GM18526 (cell line): Measurements from ENCODE around the gene DBN1.

ENCODE experiments used
- POLR2A ChIP-seq: IDR thresholded peaks from 3 replicates; pipeline ENCODE4 v1.6.1; 2011; ENCODE audit not compliant: insufficient read length; ENCODE audit errors: extremely low read depth

The DBN1 gene

DNA sequence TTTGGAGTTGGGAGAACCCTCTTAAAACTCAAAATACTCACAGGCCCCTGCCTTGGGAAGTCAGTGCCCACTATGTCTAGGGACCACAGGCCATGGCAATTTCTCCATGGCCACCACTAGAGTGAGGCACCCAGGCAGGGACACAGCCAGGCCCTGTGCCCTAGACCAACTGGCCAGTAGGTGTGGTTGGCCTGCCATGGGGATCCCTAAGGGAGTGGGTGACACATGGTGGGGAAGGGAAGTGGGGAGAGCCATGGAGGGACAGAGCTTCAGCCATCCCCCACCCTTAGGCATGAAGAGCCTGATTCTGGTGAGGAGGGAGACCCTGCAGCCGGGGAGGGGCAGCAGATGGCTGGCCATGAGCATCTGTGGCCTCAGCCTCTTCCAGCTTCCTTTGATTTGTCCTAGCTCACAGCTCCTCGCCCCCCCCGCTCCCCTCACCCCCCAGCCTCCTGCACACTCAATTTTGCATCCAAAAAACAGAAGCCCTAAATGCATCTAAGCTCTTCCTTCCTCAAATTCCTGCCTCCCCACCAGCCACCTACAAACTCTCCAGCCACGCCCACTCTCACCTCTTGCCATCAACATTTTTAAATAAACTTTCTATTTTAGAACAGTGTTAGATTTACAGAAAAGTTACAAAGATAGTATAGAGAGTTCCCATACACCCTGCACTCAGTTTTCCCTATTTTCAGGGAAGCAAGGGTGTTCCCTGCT is 1.6 kb upstream of the DBN1 start:
- no peak for TF ChIP-seq POLR2A

DNA sequence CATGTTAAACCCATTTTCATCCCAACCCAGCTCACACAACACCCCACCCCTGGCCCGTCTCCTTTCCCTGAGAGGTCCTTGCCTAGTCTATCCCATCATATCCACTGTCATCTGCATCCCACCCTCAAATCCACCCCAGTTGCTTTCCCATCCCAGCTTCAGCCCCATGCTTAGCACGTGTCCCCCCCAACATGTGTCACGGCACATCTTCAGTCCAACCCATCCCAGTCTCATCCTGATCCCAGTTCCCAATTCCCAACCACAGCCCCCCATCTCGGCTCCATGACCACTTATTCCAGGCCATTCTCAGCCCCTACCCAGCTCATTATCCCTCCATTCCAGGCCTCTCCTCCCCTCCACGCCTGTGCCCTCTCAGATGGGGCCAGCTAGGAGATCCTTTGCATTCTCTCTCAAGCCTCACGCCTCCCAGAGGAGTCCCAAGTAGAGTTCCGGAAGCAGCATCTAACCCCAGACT is 605 bp upstream of the DBN1 start:
- no peak for TF ChIP-seq POLR2A

DNA sequence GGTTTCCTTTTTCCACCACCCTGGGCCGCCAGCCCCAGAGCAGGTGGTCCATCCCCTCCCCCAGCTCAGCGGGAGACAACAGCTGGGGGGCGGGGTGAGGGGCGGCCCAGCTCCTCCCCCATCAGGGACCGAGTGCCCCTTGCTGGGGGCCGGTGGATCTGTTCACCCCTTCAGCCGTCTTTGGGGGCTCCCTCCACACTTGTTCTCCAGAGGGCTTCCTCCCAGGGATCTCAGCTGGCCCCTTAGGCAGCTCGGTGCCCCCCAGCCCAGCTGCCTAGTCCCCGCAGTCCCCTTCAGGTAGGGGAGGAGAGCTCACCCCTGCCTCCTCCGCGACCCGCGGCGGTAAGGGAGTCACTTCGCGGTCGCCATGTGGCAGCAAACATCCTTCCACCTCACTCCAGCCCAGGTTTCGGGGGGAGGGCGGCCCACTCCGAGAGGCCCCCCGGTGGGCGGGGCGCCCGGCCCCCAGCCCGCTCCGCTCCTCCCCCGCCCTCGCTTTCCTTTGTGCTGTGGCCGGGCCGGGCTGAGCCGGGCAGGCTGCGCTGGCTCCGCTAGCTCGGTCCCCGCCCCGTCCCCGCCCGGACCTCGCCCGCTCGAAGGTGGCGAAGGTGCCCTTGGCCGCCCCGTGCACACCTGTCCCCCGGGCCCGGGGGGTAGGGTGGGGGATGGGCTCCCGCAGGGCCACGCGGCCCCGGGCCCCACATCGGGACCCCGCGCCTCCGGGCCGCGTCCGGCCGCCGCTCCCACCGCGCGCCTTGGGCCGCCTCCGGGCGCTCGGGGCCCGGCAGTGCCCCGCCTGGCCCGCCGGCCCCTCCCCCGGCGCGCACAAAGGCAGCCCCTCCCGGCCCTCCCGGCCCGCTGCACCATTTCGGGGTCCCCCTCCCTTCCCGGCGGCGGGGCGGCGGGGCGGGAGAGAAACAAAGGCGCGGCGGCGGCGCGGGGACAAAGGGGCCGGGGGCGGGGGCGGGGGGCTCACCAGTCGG is 683 bp downstream of the DBN1 start:
- TF ChIP-seq POLR2A = peak; percentile 50

DNA sequence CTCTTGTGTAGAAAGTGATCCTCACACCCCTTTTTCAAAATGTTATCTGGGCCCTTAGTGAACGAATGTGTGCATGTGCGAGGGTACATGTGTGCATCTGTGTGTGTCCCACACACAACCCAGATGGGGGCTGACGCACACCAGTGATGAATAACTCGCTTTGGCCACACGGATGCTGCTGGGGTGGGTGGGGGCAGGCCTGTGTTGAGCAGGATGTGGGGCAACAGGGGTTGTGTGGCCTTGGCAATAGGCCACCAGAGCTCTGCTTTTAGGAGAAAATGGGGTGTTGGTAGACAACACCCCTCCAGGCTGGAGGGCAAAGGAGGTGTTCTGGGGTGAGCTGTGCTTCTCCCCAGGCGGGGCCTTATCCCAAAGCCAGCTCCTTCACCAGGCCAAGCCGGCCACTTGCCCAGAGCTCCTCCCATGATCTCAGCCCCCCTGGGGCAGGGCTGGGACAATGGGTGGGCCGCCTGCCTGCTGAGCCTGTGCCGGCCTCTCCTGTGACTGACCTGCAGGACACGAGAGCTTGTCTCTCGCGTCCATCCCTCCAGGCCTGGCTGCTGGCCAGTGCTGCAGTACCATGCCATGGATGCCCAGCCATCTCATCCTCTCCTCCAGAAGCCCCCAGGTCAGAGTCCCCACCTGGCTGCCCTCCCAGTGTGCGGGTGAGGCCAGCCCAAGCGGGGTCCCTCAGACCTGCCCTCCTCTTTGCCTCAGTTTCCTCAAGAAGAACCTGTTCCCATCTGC is 1.7 kb downstream of the DBN1 start:
- TF ChIP-seq POLR2A = no peak

DNA sequence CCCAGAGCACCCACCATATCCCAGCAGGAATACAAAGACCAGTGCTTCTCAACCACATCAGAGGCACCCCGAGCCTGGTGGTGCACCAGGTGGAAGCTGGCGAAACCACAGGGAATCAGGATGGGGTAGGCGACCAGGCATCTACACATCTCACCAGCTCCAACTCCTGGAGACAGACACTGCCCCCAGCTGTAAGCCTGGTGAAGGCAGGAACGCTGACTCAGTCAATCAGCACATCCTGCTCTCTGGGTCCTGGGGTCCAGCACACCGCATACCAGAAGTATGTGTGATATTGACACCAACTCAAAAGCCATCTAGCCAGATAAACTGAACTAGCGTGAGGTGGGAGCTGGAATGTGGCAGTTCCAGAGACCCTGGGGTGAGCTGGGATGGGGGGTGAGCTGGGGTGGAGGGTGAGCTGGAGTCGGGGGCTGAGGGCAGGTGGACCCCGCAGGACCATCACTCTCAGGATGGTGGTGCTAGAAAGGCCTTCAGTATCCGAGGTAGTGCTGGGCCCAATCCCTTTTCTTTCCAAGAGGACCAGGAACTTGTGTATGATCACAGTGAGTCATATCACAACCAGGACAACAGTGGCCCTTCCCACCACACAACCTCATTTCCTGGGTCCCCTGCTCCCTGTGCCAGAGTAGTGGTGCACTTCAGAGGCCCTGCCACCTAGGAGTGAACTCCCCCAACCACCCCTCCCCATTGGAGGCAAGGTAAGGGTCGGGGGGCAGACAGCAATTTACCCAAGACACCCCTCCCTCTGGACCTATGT is 2.5 kb downstream of the DBN1 start:
- TF ChIP-seq POLR2A = no peak

DNA sequence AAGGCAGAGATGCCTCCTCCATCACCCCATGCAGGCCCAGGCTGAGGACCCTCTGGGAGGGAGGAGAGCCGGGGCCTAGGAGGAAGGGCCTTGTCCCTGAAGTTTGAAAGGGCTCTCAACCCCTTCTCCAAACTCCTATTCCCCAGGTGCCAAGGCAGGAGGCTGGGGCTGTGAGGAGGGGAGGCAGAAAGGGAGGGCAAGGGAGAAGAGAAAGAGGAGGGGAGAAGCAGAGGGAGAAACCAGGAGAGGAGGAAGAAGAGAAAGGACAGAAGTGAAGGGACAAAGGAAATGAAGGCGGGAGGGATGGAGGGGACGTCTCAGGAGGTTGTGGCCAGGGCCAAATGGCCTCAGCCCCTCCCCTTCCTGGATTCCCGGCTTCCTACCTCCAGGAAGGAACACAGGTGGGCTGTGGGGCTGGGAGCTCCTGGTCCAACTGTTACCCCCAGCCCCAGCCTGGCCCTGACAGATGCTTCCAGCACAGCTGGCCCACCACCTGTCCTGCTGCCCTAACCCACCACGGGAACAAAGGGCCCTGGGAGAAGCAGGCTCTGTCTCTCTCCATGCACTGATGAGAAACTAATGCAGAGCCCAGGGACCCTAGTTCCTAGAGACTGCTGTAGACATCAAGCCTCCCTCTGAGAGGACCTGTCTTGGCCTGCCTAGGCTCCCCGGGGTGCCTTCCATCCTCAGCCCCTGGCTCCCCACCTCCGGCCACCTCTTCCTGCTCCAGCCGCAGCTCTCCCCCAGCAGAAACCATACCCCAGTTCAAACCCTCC is 3.5 kb downstream of the DBN1 start:
- no peak for TF ChIP-seq POLR2A

DNA sequence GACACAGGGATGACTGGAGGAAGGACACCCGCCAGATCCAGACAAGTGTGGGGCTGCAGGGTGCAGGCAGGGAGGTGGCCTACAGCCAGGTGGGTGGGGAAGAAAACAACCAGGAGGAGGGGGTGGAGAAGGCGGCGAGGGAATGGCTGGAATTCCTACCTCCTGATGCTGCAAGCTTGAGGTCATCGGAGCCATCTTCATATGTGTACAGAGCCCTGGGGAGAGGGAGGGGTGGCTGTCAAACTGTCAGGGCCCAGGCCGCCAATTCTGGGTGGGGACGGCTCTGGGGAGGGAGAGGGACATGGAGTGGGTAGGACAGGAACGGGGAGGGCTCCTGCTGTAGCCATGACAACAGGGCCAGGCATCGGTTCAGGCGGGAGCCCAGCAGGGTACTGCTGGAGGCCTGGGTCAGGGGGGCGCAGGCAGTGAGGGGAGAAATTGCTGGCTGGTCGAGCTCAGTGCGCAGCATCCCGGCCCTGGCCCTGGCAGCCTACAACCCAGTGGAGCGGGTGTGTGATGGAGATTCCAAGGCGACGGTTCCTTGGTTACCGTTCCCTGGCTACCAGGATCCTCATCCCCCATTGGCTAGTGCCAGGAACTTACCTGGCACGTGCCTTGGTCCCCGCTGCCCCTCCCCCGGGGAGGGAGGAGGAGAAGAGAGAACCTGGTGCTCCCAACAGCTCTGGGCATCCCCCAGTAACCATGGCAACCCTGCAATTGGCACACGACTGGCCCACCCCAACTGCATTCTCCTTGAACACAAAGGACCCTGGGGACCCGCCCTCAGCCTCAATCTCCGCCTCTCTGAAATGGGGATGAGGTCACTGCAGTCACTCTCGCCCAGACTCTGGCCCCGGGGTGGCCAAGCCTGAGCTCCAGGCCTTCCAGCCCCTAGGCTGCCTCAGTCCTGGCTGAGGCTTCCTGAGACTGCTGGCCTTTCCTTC is 4.5 kb downstream of the DBN1 start:
- no peak for TF ChIP-seq POLR2A

DNA sequence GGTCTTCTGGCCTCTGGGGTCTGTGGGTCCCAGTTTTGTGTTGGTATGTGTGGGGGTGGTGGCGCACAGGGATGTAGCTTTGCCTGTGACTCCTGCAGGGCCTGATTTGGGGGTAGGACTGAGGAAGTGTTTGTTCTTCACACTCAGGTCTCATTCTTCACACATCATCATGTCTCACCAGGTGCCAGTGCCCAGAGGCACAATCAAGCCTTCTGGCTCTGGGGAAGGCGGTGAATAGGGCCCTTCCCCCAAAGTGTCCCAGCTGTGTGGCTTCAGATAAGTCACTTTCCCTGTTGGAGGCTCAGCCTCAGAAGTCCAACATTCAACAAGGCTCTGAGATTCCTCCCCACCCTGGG is 5.1 kb downstream of the DBN1 start:
- no peak for TF ChIP-seq POLR2A

DNA sequence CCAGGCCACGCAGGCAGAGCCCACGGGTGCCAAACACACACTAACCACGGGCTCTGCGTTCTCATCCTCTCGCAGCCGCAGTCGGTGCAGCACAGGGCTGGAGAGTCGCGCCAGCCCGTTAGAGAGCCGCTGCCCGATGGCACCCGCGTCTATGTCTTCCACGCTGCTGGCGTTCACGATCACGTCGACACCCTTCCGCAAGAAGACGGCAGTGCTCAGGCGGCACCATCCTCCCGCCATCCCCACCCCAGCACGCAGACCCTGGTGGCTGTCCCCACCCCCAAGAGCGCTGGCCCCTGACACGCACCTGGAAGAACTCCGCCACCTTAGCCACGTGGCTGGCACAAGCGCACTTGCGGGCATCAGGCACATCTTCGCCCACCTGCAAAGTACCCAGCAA is 6.0 kb downstream of the DBN1 start:
- TF ChIP-seq POLR2A = no peak

DNA sequence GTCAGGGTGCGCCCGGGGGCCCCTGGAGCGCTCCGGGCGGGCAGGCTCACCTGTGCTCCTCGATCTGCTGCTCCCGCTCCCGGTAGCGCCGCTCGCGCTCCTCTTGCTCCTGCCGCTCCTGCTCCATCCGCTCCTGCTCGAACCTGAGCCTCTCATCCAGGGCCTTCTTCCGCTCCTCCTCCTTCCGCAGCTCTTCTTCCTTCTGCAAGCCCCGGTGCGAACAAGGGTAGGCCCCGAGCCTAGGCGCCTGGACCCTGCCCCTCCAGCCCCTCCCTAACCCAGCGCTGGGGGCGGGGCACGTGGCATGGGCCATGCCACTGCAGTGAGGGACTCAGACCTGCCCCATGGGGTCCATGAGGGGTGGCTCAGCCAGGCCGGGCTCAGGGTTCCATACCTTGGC is 6.6 kb downstream of the DBN1 start:
- no peak for TF ChIP-seq POLR2A

DNA sequence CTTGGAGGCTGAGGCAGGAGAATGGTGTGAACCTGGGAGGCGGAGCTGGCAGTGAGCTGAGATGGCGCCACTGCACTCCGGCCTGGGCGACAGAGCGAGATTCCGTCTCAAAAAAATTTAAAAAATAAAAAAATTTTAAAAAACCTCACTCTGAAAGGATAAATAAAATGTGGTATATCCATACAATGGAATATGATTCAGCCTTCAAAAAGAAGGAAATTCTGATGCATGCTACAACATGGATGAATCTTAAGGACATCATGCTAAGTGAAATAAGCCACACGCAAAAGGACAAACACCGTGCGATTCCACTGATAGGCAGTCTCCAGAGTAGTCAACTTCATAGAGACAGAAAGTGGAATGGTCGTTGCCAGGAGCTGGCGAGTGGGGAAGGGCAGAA is 8.4 kb downstream of the DBN1 start:
- TF ChIP-seq POLR2A = no peak

DNA sequence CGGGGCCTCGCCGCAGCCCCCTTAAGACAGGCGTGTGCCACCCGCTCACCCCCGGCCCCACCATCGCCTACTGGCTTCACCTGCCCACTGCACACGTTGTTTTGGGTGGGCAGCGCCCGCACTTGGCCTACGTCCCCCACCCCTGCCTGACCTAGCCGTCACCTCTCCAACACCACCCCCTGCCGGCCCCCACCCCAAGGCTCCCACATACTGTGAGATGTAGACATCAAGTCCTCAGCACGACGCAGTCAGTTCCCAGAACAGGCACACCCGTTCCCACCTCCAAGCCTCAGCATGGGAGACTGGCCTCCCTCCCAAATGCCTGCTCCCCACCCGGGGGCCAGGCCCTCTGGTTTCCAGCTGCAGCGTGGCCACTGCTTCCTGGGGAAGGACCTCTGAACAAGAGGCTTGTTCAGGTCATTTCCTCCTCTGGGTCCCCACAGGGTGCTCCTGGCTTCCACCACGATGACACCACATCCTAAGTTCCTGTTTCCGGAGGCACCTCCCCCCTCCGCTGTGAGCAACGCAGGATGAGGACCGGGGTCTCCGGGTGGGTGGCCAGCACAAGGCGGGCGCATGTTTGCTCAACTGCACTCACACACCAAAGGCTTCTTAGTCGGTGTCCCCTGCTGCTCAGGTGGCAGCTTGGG is 11.3 kb downstream of the DBN1 start:
- no peak for TF ChIP-seq POLR2A
